GM19025 (cell line): ENCODE data around the gene SAMD4A.
"Not testable (repeated sequence)": the region's sequence is repeated elsewhere in the genome, so short reads cannot be mapped to it uniquely, and the experiment has no call there.

ENCODE experiments used
- ATAC-seq: cut with Tn5 transposase; IDR thresholded peaks from one replicate; pipeline ENCODE4 v1.9.1; 2021; ENCODE audit warnings: mild to moderate bottlenecking, low read depth, moderate library complexity; ENCODE audit not compliant: unreplicated experiment

Gene SAMD4A

DNA sequence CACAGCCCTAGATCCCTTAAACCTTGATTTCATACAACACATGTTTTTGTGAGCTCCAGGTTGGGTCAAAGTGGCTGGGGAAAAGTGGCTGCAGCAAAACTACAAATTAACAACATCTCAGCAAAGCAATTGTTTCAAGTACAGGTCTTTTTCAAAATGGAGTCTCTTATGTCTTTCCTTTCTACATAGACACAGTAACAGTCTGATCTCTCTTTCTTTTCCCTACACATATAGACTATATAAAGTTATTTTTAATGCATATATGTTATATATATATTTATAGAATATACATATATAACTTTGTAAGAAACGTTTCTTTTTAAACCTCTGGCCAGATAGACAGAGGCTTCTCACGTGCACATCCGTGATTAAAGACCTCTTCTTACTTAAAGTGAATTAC is 186.5 kb downstream of the SAMD4A start:
- not testable (repeated sequence) for ATAC-seq

- ATAC-seq, result no peak
Measured at GRCh38 chr14:54754116-54754622, 187.2 kb downstream of the SAMD4A start.

DNA sequence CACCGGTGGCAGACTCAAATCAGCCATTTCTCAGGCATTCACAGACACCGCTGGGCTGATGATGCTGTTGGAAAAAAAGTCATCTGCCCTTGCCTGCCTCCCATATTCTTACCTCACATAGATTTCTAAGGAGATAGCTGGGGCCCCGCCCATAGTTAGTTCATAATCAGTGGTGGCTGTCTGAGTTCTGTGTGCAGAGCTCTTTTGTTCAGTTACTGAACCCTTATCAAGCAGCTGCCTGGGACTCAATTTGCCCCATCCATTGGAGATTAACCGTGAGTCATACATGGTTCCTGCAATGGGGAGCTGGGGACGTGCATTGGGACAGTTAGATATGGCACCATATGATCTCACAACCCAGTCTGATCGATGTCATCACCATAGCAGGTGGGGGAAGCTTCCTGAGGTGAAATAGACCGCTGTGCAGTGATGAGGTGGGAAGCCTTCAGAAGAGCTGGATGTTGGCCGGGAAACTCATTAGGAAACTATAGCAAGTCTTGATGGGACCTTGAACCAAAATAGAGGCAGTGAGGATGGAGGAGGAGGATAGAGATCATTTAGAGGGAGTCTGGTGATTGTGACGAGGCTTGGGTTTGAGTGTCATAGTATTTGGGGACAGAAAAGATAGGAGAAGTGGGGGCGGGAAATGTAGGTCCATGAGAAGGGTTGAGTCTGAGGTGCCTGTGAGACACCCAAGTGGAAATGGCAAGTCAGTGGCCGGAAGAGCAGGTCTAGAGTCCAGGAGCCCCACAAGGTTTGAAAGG is 187.9 kb downstream of the SAMD4A start:
- no peak for ATAC-seq

- ATAC-seq, result no peak
Measured at GRCh38 chr14:54756656-54757392, 189.9 kb downstream of the SAMD4A start.

GRCh38 chr14:54758041-54758440 is 191.1 kb downstream of the SAMD4A start:
- ATAC-seq, result no peak

DNA sequence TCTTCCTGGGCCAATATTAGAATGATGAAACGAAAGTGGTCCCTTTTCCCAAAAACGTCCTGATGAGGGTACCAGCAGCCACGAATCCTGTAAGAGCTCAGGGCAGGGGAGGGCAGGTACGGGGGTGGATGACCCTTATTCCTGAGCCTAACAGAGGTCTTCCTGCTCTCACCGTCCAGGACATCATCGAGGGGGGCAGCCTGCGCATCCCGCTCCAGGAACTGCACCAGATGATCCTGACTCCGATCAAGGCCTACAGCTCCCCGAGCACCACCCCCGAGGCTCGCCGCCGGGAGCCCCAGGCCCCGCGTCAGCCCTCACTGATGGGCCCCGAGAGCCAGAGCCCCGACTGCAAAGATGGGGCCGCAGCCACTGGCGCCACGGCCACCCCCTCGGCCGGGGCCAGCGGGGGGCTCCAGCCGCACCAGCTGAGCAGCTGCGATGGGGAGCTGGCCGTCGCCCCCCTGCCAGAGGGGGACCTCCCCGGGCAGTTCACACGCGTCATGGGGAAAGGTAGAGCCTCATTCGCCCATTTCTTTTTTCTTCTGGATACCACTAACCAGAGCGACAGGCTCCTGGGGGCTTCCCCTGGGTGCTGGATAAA is 193.2 kb downstream of the SAMD4A start:
- ATAC-seq, result no peak

GRCh38 chr14:54760866-54761575 is 194.1 kb downstream of the SAMD4A start:
- ATAC-seq, result no peak

DNA sequence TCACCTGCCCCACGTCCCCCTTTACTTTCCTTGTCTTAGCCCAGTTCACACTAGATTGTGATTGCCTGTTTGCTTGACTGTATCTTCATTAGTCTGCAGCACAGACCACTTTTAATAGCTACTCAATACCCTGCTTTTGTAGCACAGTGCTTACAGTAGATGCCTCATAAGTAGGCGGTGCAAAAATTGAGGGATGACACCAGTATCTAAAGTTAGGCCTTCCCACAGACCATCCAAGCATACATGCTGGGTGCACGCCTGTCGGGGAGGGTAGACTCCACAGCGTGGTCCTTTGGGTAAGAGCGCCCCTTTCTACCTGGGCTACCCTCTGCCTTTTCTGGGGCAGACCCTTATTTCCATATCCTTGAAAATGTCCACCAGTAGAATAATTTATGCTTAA is 194.9 kb downstream of the SAMD4A start:
- no peak for ATAC-seq

GRCh38 chr14:54762296-54762695 is 195.4 kb downstream of the SAMD4A start:
- no peak for ATAC-seq

- ATAC-seq, result no peak
Measured at GRCh38 chr14:54763761-54764160, 196.8 kb downstream of the SAMD4A start.

- no peak for ATAC-seq
Measured at GRCh38 chr14:54766276-54767138, 199.6 kb downstream of the SAMD4A start.

DNA sequence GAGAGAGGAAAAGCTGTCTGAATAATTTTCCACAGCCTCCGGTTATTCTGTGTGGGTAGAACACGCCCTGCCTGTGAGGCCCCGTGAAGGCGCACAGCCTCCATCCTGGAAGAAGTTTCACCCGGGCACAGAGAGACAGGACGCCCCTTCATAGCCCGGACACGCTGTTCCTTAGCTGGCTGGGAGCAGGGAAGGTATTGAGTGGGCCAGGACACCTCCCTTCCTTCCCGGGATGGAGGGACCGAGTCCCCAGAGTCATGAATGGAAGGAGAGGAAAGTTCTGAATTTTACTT is 200.2 kb downstream of the SAMD4A start:
- no peak for ATAC-seq

DNA sequence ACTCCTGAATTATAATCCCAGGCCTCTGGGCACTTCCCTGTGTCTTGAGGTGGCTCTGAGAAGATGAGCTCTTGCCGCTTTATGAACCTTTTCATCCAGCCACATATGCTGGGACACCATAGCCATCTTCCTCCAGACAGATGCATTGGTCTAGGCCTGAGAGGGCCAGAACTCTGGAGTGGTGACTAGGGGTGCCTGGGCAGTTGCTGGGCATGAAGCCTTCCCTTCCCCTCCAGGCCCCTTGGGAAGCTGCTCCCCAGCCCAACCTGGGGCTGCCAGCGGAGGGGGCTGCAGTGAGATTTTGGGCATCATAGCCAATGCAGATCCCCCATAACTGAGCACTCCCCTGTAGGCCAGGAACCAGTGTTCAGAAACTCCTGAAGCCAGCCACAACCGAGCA is 200.5 kb downstream of the SAMD4A start:
- no peak for ATAC-seq

- no peak for ATAC-seq
Measured at GRCh38 chr14:54768501-54769129, 201.7 kb downstream of the SAMD4A start.

DNA sequence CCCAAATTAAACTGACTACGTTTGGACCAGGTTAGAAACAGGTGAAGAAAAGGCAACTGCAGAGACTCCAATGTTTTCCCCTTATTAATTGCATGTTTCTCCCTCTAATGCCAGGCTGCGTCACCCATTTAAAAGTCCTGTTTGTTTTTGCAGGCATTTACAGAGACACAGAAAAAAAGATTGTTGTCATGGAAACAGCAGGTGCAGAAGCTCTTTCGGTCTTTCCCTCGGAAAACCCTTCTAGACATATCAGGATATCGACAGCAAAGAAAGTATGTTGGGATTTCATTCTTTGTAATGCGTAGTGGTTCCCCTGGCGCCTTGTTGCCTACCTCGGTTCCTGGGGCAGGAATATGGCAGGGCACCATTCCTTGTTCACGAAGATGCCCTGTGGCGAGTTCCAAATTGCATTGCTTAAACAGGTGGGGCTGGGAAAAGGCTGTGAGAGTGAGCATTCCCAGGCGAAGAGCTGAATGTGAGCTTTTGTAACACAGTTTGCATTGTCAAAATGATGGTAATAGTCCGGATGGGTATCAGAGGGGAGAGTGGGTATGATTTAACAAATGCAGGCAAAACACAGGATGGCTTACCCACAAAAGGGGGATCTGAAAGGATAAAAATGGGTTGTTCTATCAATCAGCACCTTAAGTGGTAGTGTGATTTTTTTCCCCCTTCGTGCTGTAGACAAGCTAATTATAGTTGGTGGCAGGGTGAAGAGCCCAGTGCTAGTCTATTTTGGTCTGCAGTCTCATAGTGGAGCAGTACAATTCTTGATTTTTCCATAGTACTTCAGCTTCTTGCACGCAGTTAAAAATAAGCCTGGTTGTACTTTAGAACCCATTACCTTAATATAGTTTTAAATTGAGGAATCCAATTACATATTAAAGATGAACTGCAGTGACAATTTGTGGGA is 203.3 kb downstream of the SAMD4A start:
- no peak for ATAC-seq

DNA sequence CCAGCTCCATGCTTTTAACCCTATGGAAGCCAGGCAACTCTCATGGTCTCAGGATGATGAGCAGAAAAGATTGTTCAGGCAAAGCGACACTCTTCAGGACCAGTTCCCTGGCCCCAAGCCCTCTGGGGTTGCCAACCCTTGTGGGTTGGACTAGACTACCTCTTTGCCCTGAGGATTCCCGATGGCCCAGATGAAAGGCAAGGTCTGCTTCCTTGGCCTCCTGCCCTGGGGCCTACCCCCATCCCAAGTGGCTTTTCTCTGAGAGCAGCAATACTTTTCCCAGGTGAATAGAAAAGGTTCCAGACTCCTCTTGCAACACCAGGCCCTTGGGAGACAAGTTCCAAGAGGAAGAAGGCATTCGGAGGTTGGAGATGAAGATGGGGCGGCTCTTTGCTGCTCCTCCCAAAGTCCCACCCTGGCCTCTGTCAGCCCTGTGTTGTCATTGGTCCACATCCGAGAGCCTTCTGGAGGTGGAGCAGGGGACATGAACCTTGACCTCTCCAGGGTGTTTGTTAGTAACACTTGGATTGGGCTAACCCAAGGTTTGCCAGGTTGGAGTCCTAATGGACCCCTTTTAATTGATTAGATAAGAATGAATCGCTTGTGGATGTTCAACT is 204.6 kb downstream of the SAMD4A start:
- ATAC-seq, result no peak

DNA sequence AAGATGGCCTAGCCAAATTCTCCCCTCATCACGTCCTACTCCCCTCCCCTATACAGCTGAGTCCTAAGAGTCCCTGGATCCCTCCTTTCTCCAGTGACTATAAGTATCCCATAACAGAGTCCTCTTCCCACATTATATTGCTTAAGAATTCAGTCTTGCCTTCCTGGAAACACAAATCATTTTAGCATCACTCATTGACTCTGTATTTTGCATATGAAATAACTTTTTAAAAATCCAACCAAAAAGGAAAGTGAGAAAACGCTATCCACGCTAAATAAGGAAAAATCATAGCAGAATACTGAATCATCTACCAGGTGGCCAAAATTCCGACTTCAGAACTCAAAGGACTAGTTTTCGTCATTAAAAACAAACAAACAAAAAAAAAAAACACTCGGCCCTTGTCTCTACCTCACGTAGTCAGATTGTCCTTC is 205.5 kb downstream of the SAMD4A start:
- ATAC-seq, result no peak
